Activated T-helper 9 cell treated with anti-CD3 and anti-CD28 coated beads, Interleukin-2, amount 50 U/mL, for 16 hours (primary cell): Measurements from ENCODE around the gene MLEC.
"Not testable (repeated sequence)": the region's sequence is repeated elsewhere in the genome, so short reads cannot be mapped to it uniquely, and the experiment has no call there.

Source experiments
- DNase-seq: peaks from one replicate; pipeline ENCODE4 v3.0.0-alpha.2; 2020; ENCODE audit warnings: low read depth

MLEC gene

GRCh38 chr12:120721866-120722265, 34.9 kb downstream of the MLEC start:
- DNase-seq: no peak

GRCh38 chr12:120722784-120723183, 35.8 kb downstream of the MLEC start:
- no peak for DNase-seq

- no peak for DNase-seq
These were observed 37.8 kb downstream of the MLEC start for GRCh38 chr12:120724720-120725119.

GRCh38 chr12:120725151-120725658, 38.3 kb downstream of the MLEC start:
- DNase-seq: no peak

- DNase-seq: peak; percentile 83
These were observed 38.9 kb downstream of the MLEC start, which contains the start of gene ACADS for GRCh38 chr12:120725659-120726509. TSS of gene ACADS (plus strand) at chr12:120725826. CDS start at chr12:120725886, 60 bp downstream.

GRCh38 chr12:120726510-120726793, 39.5 kb downstream of the MLEC start:
- DNase-seq: no peak

GRCh38 chr12:120726961-120727360, 40.0 kb downstream of the MLEC start:
- no peak for DNase-seq

GRCh38 chr12:120732198-120732597, 45.2 kb downstream of the MLEC start:
- not testable (repeated sequence) for DNase-seq

- DNase-seq: no peak
These were observed 46.6 kb downstream of the MLEC start for GRCh38 chr12:120733574-120733973.

GRCh38 chr12:120734210-120734609, 47.3 kb downstream of the MLEC start:
- no peak for DNase-seq

- no peak for DNase-seq
These were observed 48.2 kb downstream of the MLEC start for GRCh38 chr12:120735181-120735580.

- DNase-seq: no peak
These were observed 49.7 kb downstream of the MLEC start for GRCh38 chr12:120736404-120737331.

- no peak for DNase-seq
These were observed 50.8 kb downstream of the MLEC start for GRCh38 chr12:120737557-120738251.

- no peak for DNase-seq
These were observed 51.5 kb downstream of the MLEC start for GRCh38 chr12:120738252-120739030.

- no peak for DNase-seq
These were observed 52.2 kb downstream of the MLEC start for GRCh38 chr12:120739031-120739762.

GRCh38 chr12:120739821-120740613, 53.1 kb downstream of the MLEC start:
- DNase-seq: no peak

GRCh38 chr12:120740871-120741270, 53.9 kb downstream of the MLEC start:
- no peak for DNase-seq

GRCh38 chr12:120741476-120742421, 54.8 kb downstream of the MLEC start:
- no peak for DNase-seq
